Activated naive CD4-positive, alpha-beta T cell treated with anti-CD3 and anti-CD28 coated beads, Interleukin-2, amount 50 U/mL, for 16 hours (primary cell): ENCODE results near the gene SAMD5.
"Not testable (repeated sequence)": the region's sequence is repeated elsewhere in the genome, so short reads cannot be mapped to it uniquely, and the experiment has no call there.

Source experiments
- DNase-seq: peaks from one replicate; pipeline ENCODE4 v3.0.0-alpha.2; 2020

Gene SAMD5

DNA sequence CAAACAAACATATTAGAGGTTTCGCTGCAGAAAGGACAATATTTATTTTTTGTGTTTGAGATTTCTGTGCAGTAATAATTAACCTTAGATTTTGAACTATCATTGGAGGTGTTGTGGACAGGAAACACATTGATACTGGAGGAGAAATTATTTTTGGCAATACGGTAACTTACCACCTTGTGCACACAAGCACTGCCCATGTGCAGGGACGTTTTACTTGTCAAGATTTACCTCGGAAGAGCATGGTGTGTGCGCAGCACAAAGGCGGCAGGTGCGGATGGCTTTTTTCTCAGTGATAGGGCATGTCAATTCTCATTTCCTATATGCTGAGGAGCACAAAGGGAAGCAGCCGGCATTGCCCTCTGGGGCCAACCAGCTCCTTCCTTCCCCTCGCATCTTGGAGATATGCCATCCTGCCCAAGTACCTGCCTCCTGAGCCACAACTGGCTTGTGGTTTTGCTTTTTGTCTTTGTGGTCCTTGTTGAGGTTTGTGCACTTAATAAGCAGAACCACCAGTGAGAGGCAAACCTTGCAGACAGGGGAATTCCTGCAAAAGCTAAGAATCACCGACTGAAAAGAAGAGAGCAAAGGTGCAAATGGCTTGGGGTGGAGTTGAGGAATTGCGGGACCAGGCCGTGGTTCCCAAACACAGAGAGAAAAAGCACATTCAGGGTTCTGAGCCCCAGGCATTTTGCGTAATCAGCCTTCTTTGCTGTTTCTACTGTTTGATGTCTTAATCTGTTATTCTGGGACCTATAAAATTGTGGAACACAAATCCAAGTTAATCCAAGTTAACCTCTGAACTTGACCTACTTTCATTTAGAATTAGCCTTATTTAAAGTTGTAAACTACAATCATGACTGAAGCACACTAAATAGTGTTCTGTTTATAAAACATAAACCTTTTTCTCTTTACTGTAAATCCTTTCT lies 21.9 kb downstream of the SAMD5 start:
- DNase-seq = no peak

DNA sequence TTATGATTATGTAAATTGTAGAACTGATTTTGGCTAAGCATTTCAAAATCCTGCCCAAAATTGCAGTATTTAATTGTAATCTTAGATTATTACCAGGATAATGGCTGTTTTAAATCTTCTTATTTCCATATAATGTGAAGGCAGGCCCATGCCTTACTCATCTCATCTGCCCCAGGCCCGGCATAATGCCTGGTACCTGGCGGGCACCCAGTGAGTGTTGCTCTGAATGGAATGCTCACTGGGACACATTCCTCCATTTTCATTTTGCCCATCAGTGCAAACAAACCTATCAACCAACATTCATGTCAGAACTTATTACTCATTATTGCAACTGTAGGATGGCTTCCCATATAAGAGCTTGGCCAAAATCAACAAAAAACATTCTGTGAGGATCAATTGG lies 22.8 kb downstream of the SAMD5 start:
- DNase-seq = no peak

DNA sequence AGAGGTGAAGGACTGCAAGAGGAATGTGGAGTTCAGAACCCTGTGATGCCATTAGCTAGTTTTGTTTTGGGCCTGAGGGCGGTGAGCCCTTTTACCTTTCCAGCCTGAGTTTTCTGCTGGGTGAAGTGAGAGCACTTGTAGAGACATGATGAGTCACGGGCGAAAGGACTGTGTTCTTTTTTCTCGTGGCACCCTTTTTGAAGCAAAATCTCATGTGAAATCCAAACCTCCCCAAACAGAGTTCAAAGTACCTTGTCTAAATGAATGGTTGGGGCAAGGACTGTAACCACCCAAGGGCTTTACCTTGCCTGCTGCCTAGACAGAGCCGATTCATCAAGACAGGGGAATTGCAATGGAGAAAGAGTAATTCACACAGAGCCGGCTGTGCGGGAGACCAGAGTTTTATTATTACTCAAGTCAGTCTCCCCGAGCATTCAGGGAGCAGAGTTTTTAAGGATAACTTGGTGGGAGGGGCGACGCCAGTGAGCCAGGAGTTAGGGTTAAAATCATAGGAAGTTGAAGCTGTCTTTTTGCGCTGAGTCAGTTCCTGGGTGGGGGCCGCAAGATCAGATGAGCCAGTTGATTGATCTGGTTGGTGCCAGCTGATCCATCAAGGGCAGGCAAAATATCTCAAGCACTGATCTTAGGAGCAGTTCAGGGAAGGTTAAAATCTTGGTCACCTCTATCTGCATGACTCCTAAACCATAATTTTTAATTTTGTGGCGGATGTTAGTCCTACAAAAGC lies 25.8 kb downstream of the SAMD5 start:
- no peak for DNase-seq

DNA sequence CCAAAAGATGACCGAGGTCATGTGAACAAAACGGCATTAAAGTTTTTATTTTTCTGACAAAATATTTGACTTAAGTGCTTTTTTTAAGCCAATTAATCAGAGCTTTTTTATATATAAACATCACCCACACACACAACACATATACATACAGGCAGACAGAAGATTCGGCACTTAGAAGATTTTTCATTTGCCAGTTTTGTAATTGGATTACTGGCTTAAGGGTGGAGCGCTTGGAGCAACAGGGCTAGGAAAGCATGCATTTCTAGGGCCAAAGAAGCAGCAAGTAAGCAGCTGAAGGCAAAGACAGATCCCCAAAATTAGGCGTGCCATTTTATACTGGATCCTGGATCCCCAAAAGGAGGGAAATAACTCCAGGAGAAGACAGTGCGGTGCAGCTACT lies 30.3 kb downstream of the SAMD5 start:
- DNase-seq = no peak

DNA sequence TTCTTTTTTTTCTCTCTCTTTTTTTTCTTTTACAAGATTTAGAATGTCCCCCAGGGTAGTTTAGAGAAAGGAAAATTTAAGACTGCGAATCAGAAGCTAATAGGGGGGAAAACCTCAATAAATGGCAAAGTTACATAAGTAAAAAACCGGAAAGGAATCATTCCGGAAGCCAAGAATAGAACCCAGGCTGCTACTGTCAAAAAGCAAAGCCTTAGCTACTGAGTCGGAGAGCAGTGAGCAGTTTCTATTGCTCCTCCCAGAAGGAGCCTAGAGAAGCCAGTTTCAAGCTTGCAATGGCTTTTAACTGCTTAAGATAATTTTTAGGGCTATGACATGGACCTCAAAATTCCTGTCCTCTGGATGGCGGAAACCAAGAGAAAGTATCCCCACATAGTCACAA lies 31.6 kb downstream of the SAMD5 start:
- DNase-seq = no peak

DNA sequence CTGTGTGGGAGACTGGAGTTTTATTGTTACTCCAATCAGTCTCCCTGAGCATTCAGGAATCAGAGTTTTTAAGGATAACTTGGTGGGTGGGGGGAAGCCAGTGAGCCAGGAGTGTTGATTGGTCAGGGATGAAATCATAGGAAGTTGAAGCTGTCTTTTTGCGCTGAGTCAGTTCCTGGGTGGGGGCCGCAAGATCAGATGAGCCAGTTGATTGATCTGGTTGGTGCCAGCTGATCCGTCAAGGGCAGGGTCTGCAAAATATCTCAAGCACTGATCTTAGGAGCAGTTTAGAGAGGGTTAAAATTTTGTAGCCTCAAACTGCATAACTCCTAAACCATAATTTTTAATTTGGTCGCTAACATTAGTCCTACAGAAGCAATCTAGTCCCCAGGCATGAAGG lies 33.9 kb downstream of the SAMD5 start:
- DNase-seq = not testable (repeated sequence)

DNA sequence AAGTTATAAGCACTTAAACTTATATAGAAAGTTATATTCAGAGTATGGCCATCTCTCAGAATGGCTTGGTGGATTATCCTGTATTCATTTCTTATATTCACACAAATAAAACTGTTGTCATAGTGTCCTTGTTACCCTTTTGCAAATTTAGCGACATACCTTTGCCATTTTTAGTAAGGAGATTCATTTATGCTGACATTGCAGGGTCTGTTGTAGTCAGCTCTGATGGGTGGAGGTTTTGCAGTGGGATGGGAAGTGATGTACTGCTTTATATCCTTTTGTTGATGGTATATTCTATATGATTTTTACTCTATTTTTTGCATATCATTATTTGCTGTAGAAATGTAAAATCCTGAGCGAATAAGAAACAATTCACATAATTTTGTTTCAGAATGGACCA lies 35.9 kb downstream of the SAMD5 start:
- DNase-seq = no peak

DNA sequence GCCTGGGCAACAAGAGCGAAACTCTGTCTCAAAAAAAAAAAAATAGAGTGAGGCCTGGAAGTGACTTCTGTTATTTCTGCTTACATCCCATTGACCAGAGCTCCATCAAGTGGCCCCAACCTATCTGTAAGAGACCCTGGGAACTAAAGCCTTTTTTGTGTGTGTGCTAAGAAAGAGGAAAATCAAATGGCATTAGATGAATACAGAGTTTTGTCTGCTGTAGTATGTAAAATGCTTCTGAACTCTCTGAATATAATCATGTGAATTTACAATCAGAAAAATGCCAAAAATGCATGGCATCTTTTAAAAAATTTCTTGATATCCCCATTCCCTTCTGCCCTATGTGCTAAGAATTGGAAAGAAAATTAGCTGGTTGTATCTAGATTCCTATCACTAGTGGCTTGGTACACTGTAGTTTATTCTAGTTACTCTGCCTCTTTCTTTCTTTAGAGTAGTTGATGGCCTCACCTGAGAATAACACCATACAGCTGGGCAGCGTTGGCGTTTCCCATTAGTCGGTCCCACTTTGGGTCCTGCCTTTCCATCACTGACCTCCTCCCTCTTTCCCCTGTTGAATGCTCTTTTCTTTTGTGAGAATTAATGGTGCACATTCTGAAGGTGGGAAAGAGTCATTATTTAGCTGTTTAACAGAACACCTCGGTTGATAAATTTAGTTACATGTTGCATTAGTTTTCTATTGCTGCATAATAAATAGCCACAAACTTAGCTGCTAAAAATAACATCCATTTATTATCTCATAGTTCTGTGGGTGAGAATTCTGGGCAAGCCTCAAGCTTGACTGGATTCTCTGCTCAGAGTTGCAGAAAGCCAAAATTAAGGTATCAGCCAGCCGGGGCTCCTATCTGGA lies 38.2 kb downstream of the SAMD5 start:
- DNase-seq = no peak

DNA sequence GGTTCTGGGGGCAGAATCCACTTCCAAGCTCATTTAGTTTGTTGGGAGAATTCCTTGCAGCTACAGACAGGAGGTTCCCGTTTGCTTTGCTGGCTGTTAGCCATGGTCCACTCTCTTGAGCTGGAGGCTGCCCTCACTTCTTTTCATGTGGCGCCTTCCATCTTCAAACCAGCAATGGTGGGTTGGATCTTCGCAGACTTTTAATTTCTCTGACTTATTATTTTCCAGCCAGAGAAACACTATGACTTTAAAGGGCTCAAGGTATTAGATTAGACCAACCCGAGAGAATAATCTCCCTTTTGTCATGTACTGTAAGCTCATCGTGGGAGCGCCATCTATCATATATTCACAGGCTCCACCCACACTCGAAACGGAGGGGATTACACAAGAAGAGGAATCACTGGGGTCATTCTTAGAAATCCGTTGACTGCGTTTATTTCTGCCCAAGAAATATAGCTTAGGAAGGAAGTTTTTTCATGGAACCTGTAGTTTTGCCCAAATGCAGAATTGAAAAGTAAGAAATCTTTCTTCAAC lies 38.9 kb downstream of the SAMD5 start:
- no peak for DNase-seq

DNA sequence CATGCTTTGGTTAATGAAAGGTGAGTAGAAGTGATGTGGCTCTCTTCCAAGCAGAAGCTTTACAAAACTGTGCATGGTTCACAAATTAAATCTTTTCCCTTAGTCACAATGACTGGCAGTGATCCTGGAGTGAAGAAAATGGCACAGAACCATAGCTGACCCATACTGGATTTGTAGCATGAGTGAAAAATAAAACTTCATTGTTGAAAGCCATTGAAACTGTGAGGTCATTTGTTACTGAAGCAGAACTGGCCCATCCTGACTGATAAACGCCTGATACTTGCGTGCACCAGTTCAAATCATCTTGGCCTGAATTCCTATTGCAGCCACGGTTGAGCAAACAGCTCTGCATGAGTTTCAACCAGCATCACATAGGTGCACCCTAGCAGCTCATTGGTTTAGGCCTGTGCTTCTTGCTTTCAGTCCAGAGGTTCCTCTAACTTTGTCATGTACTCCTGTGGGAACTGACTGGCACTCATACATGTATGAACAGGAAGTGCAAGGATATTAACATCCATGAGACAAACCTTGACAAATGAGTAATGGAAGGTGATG lies 40.5 kb downstream of the SAMD5 start:
- DNase-seq = no peak

DNA sequence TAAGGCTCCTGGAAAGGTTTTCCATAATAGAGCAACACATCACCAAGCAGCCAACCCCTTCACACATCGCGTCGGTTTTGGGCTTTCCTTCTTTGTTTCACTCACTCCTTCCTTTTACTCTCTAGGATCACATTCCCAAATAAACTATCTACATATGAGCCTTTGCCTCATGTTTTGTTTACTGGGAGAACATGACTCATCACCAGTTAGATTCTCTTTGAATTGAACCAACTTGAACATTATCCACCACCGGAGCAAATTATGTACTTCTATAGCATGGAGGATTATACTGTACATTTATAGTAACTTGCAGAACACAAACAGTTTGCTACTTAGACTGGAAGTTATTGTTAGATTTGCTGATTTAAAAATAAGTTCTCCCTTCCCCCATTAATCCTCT lies 41.0 kb downstream of the SAMD5 start:
- DNase-seq = no peak

DNA sequence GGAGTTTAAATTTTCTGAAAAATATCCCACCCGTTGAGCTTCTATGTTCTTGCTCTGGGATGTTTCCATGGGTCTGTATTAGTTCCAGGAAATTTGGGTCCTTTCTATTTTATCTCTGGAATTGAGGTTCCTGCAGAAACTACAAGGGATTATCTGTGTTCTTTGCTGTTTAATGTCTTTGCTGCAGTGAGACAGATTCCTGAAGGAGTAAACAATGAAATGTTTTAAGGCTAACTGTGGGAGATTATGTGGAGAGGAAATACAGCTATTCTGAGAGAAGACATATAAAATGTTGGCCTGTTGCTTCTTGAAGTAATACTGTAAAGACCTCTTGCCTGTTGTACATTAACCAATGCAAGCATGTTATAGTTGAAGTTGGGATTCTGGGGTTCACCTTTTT lies 43.5 kb downstream of the SAMD5 start:
- no peak for DNase-seq

DNA sequence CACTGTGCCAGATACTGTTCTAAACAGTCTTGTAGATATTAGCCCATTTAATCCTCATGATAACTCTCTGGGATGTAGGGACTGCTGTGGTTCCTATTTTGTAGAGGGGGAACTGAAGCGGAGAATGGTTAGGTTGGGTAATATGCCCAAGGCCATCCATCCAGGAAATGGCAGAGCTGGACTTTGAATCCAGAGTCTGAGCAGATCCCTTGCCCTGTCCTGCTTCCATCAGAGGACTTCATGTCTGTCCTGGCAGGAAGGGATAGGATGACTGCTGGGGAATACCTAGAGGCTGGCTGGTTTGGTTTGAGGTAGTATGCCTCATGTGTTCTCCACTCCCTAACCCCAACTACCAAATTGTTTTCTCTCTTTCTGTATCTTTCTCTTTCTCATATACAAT lies 44.6 kb downstream of the SAMD5 start:
- DNase-seq = no peak

DNA sequence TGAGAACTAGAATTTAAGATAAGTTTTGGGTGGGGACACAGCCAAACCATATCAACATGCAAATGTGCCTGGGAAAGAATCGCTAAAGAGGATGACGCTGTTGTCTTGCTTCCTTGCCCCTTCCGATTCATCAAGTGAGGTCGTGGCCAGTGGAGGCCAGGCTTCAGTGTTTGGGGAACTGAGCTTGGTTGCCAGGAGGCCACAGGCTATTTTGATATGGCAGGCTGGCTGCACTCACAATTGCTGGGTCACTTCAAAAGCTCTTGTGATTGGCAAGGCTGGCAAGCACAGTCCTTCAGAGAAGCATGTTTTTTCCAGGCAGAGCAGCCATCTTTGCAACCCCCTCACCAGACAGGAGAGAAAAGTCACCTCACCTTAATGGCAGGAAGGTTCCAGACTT lies 45.8 kb downstream of the SAMD5 start:
- DNase-seq = no peak

DNA sequence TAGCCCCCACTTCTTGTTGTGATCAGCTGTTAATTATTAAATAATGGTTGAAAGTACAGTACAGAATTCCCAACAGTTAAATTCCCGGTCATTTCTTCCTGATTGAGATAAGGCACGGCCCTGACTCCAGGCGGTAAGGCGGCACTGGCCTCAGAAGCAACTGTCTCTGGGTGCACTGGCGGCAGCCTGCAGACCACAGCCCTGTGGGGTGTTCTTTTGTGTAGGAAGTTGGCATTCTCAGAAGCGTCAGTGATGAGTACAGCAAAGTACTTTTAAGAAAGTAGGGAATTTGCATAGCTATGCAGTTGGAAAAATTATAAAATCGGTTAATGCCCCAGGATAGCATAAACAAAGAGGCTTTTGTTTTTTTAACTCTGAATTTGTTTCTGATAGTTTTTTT lies 50.5 kb downstream of the SAMD5 start:
- no peak for DNase-seq

DNA sequence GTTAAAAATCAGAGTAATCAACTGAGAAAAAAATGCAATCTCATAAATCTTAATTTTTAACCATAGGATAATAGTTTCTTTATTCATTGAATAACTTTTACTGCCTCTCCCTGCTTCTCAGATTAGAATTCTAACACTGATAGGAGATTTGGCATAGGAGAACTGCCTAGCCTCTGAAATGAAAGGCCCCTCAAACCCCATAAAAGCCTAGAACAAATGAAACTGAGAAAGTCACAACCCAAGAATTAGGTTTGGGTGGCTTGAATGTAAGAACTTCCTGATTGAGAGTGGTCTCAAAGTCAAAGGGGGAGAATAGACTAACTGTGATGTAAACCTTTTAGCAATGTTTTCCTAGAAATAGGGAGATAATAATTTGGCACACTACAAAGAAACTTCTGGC lies 52.2 kb downstream of the SAMD5 start:
- no peak for DNase-seq

DNA sequence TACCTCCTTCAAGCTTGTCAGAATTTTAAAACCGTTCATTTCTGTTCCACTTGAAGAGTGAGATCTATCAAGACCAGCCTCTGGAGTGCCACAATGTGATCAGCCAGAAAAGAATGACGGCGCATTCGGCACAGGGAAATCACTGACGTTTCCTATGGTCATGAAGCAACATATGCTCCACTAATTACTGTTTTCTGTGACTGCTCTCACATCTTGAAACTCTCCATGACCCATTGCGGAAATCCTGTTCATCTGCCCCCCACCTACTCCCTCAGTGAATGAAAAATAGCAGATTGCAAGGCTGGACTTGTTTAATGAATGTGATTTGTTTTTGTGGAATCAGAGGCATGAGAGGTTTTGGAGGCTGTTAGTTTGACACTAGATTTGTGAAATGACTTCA lies 53.2 kb downstream of the SAMD5 start:
- no peak for DNase-seq

DNA sequence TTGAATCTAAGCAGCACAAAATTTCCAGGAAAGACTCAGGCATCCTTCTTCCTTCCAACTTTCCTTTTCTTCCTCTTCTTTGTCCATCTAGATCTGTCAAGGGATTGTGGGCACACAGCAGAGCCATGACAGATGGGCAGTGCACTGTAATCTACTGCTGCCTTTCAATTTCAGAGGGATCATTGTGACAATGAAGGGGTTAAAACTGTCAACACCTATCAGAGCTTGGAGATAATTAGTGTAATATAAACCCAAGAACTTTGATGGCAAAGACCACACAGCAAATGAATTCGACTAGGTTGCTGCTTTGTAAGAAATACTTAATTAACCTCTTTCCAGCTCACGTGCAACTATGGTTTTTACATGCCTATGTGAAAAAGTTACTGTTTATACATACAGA lies 55.0 kb downstream of the SAMD5 start:
- DNase-seq = no peak

DNA sequence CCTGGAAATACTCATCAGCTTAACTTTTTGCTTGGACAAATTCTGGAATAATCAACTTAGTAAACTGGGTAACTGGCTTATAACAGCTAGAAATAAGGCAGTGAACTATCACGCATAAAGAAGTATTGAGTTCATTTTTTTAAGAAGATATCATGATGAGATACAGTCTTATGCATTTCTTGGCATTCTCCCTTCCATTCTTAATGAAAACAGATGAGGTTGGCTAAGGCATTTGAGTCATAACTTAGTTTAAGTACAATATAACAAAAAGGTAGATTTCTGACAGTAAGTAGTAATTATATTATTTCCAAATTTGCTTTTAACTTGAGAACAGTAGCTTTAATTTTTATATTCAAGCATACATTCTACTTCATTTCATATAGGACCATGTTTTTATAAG lies 56.1 kb downstream of the SAMD5 start:
- no peak for DNase-seq

DNA sequence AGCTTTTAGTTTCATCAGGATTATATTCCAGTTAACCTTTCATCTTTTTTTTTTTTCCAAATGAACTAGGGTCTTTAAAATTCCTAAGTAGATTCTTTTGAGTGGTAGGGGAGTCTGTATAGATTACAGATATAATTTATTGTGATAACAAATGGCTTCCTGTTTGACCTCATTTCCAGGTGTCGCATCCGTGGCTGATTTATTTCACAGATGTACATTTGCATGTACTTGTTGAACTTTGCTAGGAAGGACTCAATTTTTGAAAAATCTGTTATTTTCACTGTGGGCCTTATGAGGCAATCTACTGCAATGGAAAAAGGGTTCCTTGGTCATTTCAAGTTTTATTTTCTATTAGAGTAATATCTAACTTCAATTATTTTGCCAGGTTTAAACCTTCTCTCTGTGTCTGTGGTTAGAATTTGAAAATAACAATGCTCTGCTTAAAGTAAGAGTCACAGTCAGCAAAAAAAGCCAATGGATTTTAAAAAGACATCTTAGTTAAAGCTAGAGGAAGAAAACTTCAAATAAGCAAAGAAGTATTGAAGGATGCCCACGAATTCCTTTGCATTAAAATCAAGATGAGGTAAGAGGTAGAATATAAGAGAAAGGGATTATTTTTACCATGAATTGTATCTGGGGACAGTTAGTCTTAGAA lies 57.9 kb downstream of the SAMD5 start:
- DNase-seq = no peak

DNA sequence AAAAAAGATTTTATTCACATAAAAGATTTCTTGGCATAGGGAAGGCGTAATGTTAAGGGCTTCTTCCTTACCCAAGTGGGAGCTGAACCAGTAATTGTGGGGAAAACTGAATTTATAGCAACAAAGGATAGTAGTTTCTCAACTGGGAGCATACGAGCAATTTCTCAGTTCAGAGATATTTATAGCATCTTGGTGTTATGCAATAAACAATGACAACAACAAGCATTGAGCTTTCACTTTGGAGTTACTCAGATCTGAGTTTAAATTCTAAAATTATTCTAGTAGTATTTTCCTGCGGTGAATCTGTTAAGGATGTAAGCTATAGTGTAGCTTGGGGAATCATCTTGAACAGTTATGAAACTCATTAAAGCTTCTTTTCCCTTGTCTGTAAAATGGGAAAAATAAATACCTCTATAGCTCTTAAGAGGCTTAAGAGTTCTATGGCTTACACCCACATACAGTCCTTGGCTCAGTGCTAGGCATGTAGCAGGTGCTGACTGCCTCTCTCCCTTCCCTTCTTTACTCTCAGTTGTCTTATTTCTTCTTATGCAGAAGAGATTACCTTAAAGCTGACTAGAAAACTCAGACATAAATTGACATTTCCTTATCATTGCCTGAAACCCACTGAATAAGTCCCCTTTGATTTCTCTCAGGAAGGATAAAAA lies 58.8 kb downstream of the SAMD5 start:
- no peak for DNase-seq

DNA sequence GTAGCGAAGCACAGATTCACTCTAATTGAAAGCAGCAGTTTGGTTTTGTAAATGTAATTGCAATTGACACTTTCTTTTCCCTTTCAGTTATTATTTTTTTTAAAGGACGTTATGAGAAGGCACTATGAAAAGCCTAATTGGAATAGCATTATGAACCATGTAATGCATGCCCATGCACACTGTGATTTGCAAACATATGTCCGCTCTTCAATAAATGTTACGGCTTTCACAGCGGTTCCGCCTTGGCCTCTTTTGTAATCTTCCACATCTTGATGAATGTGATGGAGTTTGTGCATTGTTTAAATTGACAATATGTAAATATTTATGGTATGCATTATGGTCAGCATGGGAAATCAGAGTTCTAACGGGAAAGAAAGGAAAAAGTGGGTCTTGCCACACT lies 61.3 kb downstream of the SAMD5 start:
- DNase-seq = no peak
